OCI-LY3 (cell line): ENCODE measurements around the gene FBXL15.

Source experiments
- H2AFZ ChIP-seq: fragments of 200-600, 300-600 bp; shearing (Covaris generic); 2 replicates; pipeline ENCODE4 v1.6.0; 2014; ENCODE audit warnings: antibody characterized with exemption, low read depth, low read length
- H3K27ac ChIP-seq: fragments of 200-600, 300-600 bp; sonication (generic); 2 replicates; pipeline ENCODE4 v1.5.1; 2014; ENCODE audit warnings: mild to moderate bottlenecking, low read length, moderate library complexity, mixed read lengths
- H3K27me3 ChIP-seq: fragments of 200-600, 300-600 bp; sonication (generic); 2 replicates; pipeline ENCODE4 v1.6.1; 2014; ENCODE audit warnings: low read depth, low read length, mixed read lengths
- H3K36me3 ChIP-seq: fragments of 200-600, 300-600 bp; sonication (generic); replicated peaks from 2 replicates; pipeline ENCODE3; 2014; ENCODE audit warnings: low read depth, low read length, mixed read lengths
- H3K4me1 ChIP-seq: fragments of 300-600, 200-600 bp; sonication (generic); 2 replicates; pipeline ENCODE4 v1.6.1; 2014; ENCODE audit warnings: low read length, mixed read lengths
- H3K4me2 ChIP-seq: fragments of 200-600, 300-600 bp; sonication (generic); 2 replicates; pipeline ENCODE4 v1.6.1; 2014; ENCODE audit warnings: low read length, mixed read lengths
- H3K4me3 ChIP-seq: fragments of 300-600, 200-600 bp; sonication (generic); 2 replicates; pipeline ENCODE4 v1.5.1; 2014; ENCODE audit warnings: antibody characterized with exemption, mild to moderate bottlenecking, low read length, moderate library complexity
- H3K79me2 ChIP-seq: fragments of 300-600, 200-600 bp; shearing (Covaris generic); 2 replicates; pipeline ENCODE4 v1.6.1; 2014; ENCODE audit warnings: mild to moderate bottlenecking, low read length, mixed read lengths
- H3K9ac ChIP-seq: fragments of 300-600, 200-600 bp; shearing (Covaris generic); 2 replicates; pipeline ENCODE4 v1.6.0; 2014; ENCODE audit warnings: mild to moderate bottlenecking, low read length, moderate library complexity
- H3K9me3 ChIP-seq: fragments of 200-600, 300-600 bp; shearing (Covaris generic); 2 replicates; pipeline ENCODE4 v1.6.1; 2014; ENCODE audit warnings: low read length, mixed read lengths; ENCODE audit not compliant: insufficient read depth
- H4K20me1 ChIP-seq: fragments of 200-600, 300-600 bp; sonication (generic); 2 replicates; pipeline ENCODE4 v1.6.1; 2016; ENCODE audit warnings: low read length, mixed read lengths; ENCODE audit not compliant: insufficient read depth
- CTCF ChIP-seq: fragments of 200-600, 300-600 bp; sonication (generic); IDR thresholded peaks from 2 replicates; pipeline ENCODE4 v1.5.1; 2014; ENCODE audit warnings: antibody characterized with exemption, low read length, low read depth
- EZH2phosphoT487 ChIP-seq: fragments of 200-600 bp; shearing (Covaris generic); IDR thresholded peaks from 2 replicates; pipeline ENCODE4 v1.6.1; 2018; ENCODE audit warnings: antibody characterized with exemption, mixed run types, low read depth

FBXL15 gene

GRCh38 chr10:102413806-102414561, 6.7 kb upstream of the FBXL15 start:
- TF ChIP-seq CTCF (no peak), EZH2phosphoT487 (no peak)
- Histone ChIP-seq H3K27me3 (no peaks in the 10 kb centered on the region), H3K9ac (no peak overlapping the region), H3K4me3 (no peak overlapping the region), H3K79me2 (no peaks in the 10 kb centered on the region), H3K4me2 (no peak overlapping the region), H4K20me1 (no peaks in the 10 kb centered on the region), H3K4me1 (peaks cover 30% of the 10 kb centered on the region), H3K9me3 (no peaks in the 10 kb centered on the region), H2AFZ (no peak overlapping the region), H3K36me3 (no peaks in the 10 kb centered on the region), H3K27ac (no peak overlapping the region)

- Histone ChIP-seq H3K27me3 (no peaks in the 10 kb centered on the region), H3K4me3 (no peak overlapping the region), H2AFZ (no peak overlapping the region), H3K79me2 (no peaks in the 10 kb centered on the region), H3K4me1 (peaks cover 27% of the 10 kb centered on the region), H4K20me1 (no peaks in the 10 kb centered on the region), H3K36me3 (no peaks in the 10 kb centered on the region), H3K4me2 (no peak overlapping the region; the same call in 1 of the 2 replicates), H3K9me3 (no peaks in the 10 kb centered on the region), H3K27ac (no peak overlapping the region), H3K9ac (no peak overlapping the region)
- no peak for TF ChIP-seq EZH2phosphoT487
- TF ChIP-seq CTCF: no peak
Measured at GRCh38 chr10:102414749-102415148, 5.9 kb upstream of the FBXL15 start.

- Histone ChIP-seq H3K79me2 (no peaks in the 10 kb centered on the region), H3K4me3 (no peak overlapping the region), H3K4me1 (peaks cover 28% of the 10 kb centered on the region), H3K9ac (no peak overlapping the region), H3K36me3 (no peaks in the 10 kb centered on the region), H3K4me2 (no peak overlapping the region), H3K27me3 (no peaks in the 10 kb centered on the region), H4K20me1 (no peaks in the 10 kb centered on the region), H2AFZ (no peak overlapping the region), H3K27ac (no peak overlapping the region), H3K9me3 (no peaks in the 10 kb centered on the region)
- TF ChIP-seq CTCF (no peak), EZH2phosphoT487 (no peak)
Measured at GRCh38 chr10:102416283-102416682, 4.4 kb upstream of the FBXL15 start.

- peaks cover 24% of the 10 kb centered on the region for H3K4me1 ChIP-seq
- no peaks in the 10 kb centered on the region for H3K27me3 ChIP-seq
- no peak overlapping the region for H3K4me3 ChIP-seq
- TF ChIP-seq EZH2phosphoT487 (no peak), CTCF (no peak)
- H3K27ac ChIP-seq: no peak overlapping the region
- no peak overlapping the region for H2AFZ ChIP-seq
- H3K79me2 ChIP-seq: no peaks in the 10 kb centered on the region; the same call in 1 of the 2 replicates
- no peak overlapping the region for H3K4me2 ChIP-seq
- H3K9me3 ChIP-seq: no peaks in the 10 kb centered on the region
- no peak overlapping the region for H3K9ac ChIP-seq
- H3K36me3 ChIP-seq: no peaks in the 10 kb centered on the region
- H4K20me1 ChIP-seq: no peaks in the 10 kb centered on the region
Measured at GRCh38 chr10:102416695-102417094, 3.9 kb upstream of the FBXL15 start.
